Stimulated activated CD4-positive, alpha-beta T cell treated with anti-CD3 and anti-CD28 coated beads, Interleukin-4, amount 100 ng/mL, for 4 hours (primary cell): ENCODE data around the gene MDM1.

Experiments
- DNase-seq, 2 experiments: peaks; one replicate each; pipeline ENCODE4 v3.0.0-alpha.2; 2020

MDM1 gene

DNA sequence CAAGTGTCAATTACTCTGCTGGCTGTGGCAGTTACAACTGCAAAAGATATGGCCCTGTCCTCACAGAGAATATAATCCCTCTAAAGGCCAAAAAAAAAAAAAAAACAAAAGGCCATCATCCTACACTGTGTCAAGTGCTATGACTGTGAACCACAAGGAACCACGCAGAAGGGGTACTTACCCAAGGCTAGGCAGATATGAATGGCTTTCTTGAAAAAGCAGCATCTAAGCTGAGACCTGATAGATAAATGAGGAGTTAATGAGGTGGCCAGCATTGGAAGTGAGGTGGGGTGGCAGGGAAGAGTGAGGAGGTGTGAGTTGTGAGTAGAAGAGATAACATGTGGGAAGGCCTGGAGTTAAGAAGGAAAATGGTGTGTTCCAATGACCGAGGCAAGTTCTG is 62.4 kb downstream of the MDM1 start:
- no peak for DNase-seq

DNA sequence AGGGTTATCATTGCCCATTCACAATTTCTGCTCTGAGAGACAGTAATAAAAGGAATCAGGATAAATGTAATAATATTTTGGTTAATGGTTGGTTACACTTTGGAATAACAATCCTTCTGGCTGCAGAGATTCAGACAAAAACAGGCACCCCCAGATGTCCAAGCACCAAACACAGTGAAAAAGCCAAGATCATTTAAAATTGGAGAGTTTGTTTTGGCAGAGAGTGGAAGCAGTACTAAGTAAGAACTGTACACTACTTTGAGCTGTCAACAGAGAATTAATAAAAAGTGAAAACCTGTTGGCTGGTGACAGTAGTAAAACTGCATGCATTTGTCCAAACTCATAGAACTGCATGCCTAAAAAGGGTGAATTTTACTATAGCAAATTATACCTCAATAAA is 63.2 kb downstream of the MDM1 start:
- no peak for DNase-seq

GRCh38 chr12:68267892-68268396 is 64.2 kb downstream of the MDM1 start:
- no peak for DNase-seq

DNA sequence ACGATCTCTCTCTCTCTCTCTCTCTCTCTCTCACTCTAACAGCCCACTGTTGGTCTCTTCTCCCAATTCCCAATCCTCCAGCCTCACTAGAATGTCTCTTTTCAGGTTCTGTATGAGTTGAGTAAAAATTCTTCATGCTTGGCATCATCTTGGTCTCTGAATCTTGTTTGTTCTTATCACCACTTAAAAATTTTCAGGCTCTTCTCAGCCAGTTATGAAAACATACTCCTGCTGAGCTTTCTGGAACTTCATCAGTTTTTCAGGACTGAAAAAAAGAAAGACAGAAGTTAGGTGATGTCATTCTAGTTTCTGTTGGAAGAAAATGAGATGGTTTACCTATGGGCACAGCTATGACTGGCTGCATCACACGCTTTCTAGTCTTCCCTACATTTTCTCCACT is 67.3 kb downstream of the MDM1 start:
- no peak for DNase-seq

GRCh38 chr12:68264158-68264855 is 67.9 kb downstream of the MDM1 start:
- no peak for DNase-seq

DNA sequence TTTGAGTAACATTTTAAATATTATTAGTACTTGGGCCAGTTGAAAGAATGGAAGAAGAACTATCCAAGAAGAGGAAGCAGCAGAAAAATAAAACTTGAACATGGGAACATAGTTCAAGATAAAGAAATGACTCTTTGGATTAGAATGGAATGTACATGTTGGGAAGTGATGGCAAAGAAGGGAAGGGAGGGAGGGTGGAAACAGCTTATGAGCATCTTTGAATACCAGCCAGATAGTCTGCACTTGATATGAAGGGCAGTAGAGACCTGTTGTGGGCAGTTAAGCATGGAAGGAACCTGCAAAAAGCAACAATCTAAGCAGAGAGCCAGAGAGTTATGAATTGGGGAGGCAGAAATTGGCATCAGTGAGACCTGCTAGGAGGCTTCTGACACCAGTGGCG is 68.8 kb downstream of the MDM1 start:
- no peak for DNase-seq

DNA sequence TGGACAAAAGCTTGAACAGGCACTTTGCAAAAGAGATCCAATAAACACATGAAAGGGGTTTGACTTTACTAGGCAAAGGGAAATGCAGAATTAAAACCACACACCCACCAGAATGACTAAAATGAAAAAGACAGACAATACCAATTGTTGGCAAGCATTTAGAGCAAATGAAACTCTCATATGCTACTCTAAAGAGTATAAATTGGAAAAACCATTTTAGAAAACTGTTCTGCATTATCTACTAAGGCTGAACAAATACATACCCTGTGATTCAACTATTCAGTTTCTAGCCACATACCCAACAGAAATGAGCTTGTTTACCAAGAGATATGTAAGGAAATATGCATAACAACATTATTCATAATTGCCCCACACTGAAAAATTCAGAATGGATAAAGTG is 70.3 kb downstream of the MDM1 start:
- DNase-seq = no peak

DNA sequence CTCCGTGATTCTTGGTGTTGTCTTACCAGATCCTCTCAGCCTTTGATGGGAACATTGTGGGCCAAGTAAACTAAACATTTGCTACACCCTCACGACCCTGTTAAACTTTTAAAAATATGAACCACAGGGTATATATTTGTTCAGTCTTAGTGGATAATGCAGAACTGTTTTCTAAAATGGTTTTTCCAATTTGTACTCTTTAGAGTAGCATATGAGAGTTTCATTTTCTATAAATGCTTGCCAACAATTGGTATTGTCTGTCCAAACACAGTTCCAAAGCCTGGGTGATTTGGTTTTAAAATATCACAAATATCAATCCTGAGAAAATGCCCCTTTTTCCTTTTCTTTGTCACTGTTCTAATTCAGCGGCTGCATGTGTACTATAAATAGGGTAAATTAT is 72.0 kb downstream of the MDM1 start:
- DNase-seq = no peak

- DNase-seq = no peak
Measured at GRCh38 chr12:68259318-68259940, 72.7 kb downstream of the MDM1 start.

DNA sequence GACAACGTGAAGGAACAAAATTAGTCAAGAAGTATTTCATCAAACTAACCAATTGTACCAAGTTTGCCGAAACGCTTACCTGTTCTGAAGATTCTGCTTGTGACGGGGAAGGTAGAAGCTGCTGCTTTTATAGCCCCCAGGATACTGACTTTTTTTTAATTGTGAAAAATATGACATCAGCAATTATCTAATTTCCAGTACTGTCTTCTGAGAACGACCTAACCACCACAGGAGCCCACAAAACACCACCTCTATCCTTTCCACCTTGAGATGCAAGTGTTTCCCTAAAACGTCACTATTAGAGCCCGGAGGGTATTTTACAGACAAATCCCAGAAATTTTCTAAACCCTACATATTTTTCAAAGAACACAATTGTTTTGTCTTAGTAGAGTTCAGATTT is 78.7 kb downstream of the MDM1 start, which contains the start of gene IL22:
Gene IL22, minus strand, starts transcription at position 101 of the 400 bp plus-strand sequence. CDS start 156 bp downstream, outside the sequence.
- DNase-seq = no peak

- DNase-seq = no peak
Measured at GRCh38 chr12:68252077-68252476, 80.1 kb downstream of the MDM1 start.

DNA sequence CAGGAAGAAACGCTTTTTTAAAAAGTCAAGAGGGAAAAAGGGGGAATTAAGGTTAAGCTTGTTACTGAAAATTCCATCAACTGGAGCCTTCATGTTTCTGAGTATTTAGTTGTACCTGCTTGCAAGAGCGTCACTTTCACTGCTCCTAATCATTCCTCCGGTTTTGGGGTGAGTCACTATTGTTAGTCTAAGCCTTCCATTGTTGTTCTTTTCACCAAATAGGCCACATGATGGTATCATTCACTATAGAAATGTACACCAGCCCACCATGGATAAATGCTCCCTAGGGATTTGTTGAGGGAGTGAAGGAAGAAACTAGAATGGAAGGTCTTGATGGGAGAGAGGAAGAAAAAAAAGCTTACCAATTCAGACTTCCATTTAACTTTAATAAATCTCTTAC is 81.7 kb downstream of the MDM1 start:
- DNase-seq = no peak

DNA sequence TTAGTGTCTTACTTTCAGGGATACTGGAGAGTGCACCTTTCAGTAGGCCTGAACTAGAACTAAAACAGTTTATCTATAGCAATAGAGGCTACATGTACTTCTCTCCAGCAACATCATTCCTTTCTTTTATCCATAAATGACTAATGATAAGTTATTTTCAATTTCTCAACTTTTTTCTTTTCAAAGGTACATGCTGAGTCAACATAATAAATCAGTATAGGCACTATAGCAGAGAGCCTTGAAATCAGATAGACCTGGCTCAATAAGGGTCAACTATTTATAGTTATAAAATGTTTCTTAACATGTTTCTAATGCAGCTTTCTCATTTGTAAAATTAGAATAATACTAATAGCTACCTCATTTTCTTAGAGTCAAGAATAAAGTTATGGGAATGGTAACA is 84.4 kb downstream of the MDM1 start:
- DNase-seq = no peak

GRCh38 chr12:68246350-68246749 is 85.8 kb downstream of the MDM1 start:
- DNase-seq = no peak

DNA sequence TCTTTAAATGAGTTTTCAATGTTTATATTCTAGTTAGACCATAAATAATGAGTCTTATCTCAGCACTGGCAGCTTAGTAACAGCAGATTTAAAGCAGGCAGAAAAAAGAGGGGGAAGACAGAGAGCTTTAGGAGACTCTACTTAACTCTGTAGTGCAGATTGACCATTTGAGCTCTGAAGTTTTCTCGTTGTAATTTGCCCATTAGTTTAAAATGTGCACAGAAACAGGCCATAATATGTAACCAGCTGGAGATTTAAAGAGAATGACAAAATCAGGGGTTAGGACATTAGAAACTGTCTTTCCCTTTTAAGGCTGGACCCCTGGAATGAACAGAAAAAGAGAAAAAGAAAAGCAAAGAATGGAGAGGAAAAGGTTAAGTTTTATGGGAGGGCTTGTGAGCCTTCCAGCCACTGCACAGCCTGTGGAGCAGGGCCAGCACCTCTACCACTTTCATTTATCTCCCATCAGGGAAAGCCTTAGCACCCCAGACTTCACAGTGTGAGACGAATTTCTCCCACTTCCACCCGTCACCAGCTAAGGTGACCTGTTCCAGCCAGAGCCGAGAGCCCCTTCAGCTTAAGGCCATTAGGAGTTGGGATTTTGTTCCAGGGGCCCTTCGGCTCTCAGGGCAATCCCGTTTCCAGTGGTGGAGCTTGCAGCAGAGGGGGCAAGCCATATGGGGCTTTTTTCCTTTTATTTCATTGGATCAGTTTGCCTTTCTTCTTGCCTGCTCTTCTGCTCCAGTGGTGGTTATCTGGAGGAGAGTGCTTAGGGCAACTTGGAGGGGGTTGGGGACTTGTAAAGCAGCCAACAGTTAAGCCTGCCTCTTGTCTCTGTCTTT is 86.8 kb downstream of the MDM1 start:
- DNase-seq = no peak
